Ectodermal cell (in vitro differentiated cells): Measurements from ENCODE around the gene GMDS.

Experiments used
- H3K27ac ChIP-seq: 2 replicates; pipeline ENCODE4 v1.7.0; 2013; ENCODE audit warnings: mild to moderate bottlenecking, low read depth, low read length; ENCODE audit not compliant: insufficient read depth, poor library complexity, severe bottlenecking
- H3K27me3 ChIP-seq: 2 replicates; pipeline ENCODE4 v1.7.0; 2013; ENCODE audit warnings: mild to moderate bottlenecking, low read length; ENCODE audit not compliant: insufficient read depth, control insufficient read depth, poor library complexity, severe bottlenecking
- H3K36me3 ChIP-seq: one replicate; pipeline ENCODE4 v1.7.0; 2013; ENCODE audit warnings: low read length; ENCODE audit not compliant: control insufficient read depth, insufficient read depth
- H3K4me1 ChIP-seq: one replicate; pipeline ENCODE4 v1.7.0; 2013; ENCODE audit warnings: low read length; ENCODE audit not compliant: control insufficient read depth, insufficient read depth
- H3K4me3 ChIP-seq: 2 replicates; pipeline ENCODE4 v1.7.0; 2013; ENCODE audit warnings: low read depth, low read length, control low read depth; ENCODE audit not compliant: insufficient read depth
- H3K9me3 ChIP-seq: 2 replicates; pipeline ENCODE4 v1.7.0; 2013; ENCODE audit warnings: mild to moderate bottlenecking, low read length, moderate library complexity; ENCODE audit not compliant: control insufficient read depth
- WGBS, 2 experiments: methylation state at CpG; one replicate each; pipeline ENCODE4 v1.1.7; 2013; ENCODE audit warnings: missing lambda C conversion rate in 2 of 2; 5-methylcytosine and 5-hydroxymethylcytosine counted together

GMDS gene

GRCh38 chr6:1904466-1904799 is 341.0 kb downstream of the GMDS start:
- Histone ChIP-seq H3K27ac (no peak overlapping the region), H3K9me3 (no peaks in the 10 kb centered on the region), H3K36me3 (no peaks in the 10 kb centered on the region), H3K4me3 (no peak overlapping the region), H3K27me3 (no peaks in the 10 kb centered on the region), H3K4me1 (peaks cover 8% of the 10 kb centered on the region)
- WGBS, 2 experiments = 77 to 78% methylated on average over 9 of the region's 9 CpGs

DNA sequence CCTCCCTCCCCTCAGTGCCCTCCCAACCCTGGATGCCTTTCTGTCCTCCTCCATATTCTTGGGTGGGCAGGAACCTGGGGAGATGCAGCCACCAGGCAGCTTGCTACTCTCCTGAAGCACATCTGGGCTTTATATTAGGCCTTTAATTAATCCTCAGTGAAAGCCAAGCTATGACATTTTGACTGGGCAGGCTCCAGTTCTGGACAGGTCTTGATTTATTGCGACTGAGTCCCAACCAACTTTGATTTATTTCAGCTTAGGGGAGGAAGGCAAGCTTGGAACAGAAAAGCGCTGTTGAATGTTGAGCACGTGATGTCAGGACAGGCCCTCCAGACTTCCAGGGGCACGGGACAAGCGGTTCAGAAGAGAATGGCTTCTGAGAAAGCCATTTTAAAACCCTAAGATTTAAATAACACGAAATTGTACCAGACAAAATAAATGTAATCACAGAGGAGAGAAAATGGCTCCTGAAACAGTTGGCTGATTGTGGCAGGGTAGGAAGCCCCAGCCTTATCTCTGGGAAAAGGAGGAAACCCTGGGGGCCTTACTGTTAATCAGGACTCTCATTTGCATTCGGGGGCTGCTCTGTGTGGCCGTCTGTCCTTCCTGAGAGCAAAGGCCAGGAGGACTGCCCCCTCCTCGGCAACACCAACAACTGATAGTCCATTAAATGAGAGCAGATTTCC is 341.5 kb downstream of the GMDS start:
- Histone ChIP-seq H3K4me1 (peaks cover 8% of the 10 kb centered on the region), H3K9me3 (no peaks in the 10 kb centered on the region), H3K4me3 (no peak overlapping the region), H3K36me3 (no peaks in the 10 kb centered on the region), H3K27ac (peak overlapping the region; percentile 8), H3K27me3 (no peaks in the 10 kb centered on the region)
- 79 to 80% methylated on average over 8 to 9 of the region's 9 CpGs for WGBS, 2 experiments

- H3K27ac ChIP-seq = no peak overlapping the region
- 64 to 85% methylated on average over 1 of the region's 1 CpG for WGBS, 2 experiments
- no peak overlapping the region for H3K4me3 ChIP-seq
These were observed 343.8 kb downstream of the GMDS start for GRCh38 chr6:1901556-1901955.

GRCh38 chr6:1896897-1897296 is 348.5 kb downstream of the GMDS start:
- 91 to 96% methylated on average over 5 of the region's 5 CpGs for WGBS, 2 experiments
- H3K9me3 ChIP-seq = no peaks in the 10 kb centered on the region
- H3K27me3 ChIP-seq = no peaks in the 10 kb centered on the region
- no peaks in the 10 kb centered on the region for H3K4me1 ChIP-seq
- H3K27ac ChIP-seq = no peak overlapping the region
- no peaks in the 10 kb centered on the region for H3K36me3 ChIP-seq
- H3K4me3 ChIP-seq = no peak overlapping the region

More at GRCh38 chr6:1901556-1901955, 343.8 kb downstream of the GMDS start:
- Histone ChIP-seq H3K9me3 (no peaks in the 10 kb centered on the region), H3K4me1 (peaks cover 8% of the 10 kb centered on the region), H3K27me3 (no peaks in the 10 kb centered on the region), H3K36me3 (no peaks in the 10 kb centered on the region)

DNA sequence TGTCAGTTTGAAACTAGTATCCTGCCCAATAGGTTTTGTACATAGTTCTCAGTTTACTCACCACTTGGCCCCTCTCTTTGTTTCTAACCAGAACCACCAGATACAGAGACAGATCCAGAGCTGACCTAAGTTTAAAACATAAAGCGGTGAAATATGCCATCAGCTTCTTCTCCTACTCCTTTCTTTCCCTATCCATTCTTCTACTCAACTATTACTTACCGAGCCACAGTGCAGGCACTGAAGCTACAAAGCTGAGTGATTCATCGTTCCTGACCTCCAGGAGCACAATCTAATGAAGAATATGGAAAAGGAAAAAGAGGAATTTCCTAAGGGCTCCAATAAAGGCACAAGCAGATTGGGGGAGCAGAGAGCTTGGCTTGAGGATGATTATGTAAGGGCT is 349.7 kb downstream of the GMDS start:
- Histone ChIP-seq H3K4me3 (no peak overlapping the region), H3K27ac (no peak overlapping the region), H3K4me1 (no peaks in the 10 kb centered on the region), H3K36me3 (no peaks in the 10 kb centered on the region), H3K9me3 (no peaks in the 10 kb centered on the region), H3K27me3 (no peaks in the 10 kb centered on the region)
- WGBS, 2 experiments = 93 to 98% methylated on average over 3 of the region's 3 CpGs

- no peaks in the 10 kb centered on the region for H3K36me3 ChIP-seq
- no peaks in the 10 kb centered on the region for H3K4me1 ChIP-seq
- WGBS, 2 experiments = 91 to 95% methylated on average over 6 of the region's 6 CpGs
- no peak overlapping the region for H3K4me3 ChIP-seq
- no peaks in the 10 kb centered on the region for H3K9me3 ChIP-seq
- no peak overlapping the region for H3K27ac ChIP-seq
- no peaks in the 10 kb centered on the region for H3K27me3 ChIP-seq
These were observed 350.5 kb downstream of the GMDS start for GRCh38 chr6:1894954-1895353.

- Histone ChIP-seq H3K4me1 (no peaks in the 10 kb centered on the region), H3K36me3 (no peaks in the 10 kb centered on the region), H3K9me3 (no peaks in the 10 kb centered on the region), H3K27me3 (no peaks in the 10 kb centered on the region), H3K4me3 (no peak overlapping the region), H3K27ac (no peak overlapping the region)
- 66 to 68% methylated on average over 11 of the region's 11 CpGs for WGBS, 2 experiments
These were observed 351.8 kb downstream of the GMDS start for GRCh38 chr6:1893470-1894130.

DNA sequence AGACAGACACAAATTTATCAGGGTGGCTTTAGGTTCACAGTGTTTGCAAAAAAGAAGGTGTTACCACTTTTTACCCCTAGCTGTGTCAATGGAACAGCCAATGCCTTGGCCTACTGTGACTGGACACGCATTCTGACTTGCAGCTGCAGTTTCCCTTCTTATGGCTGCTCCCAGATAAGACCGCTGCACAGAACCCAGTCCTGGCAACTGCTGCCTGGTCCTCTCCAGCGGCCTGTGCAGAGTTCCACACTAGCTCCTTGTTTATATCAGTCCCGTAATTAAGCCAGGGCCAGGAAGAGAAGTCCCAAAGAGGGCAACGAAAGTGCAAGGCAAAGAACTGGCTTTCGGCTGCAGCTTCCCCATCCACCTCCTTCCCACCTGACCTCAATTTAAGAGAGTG is 352.7 kb downstream of the GMDS start:
- no peaks in the 10 kb centered on the region for H3K9me3 ChIP-seq
- WGBS, 2 experiments = 97% methylated on average over 6 of the region's 6 CpGs
- H3K36me3 ChIP-seq = no peaks in the 10 kb centered on the region
- H3K27me3 ChIP-seq = no peaks in the 10 kb centered on the region
- no peak overlapping the region for H3K27ac ChIP-seq
- H3K4me3 ChIP-seq = no peak overlapping the region
- H3K4me1 ChIP-seq = no peaks in the 10 kb centered on the region

GRCh38 chr6:1890987-1891386 is 354.4 kb downstream of the GMDS start:
- no peaks in the 10 kb centered on the region for H3K27me3 ChIP-seq
- no peaks in the 10 kb centered on the region for H3K9me3 ChIP-seq
- H3K36me3 ChIP-seq = no peaks in the 10 kb centered on the region
- WGBS, 2 experiments = 83 to 87% methylated on average over 2 of the region's 2 CpGs
- H3K4me3 ChIP-seq = no peak overlapping the region
- H3K4me1 ChIP-seq = no peaks in the 10 kb centered on the region
- no peak overlapping the region for H3K27ac ChIP-seq

DNA sequence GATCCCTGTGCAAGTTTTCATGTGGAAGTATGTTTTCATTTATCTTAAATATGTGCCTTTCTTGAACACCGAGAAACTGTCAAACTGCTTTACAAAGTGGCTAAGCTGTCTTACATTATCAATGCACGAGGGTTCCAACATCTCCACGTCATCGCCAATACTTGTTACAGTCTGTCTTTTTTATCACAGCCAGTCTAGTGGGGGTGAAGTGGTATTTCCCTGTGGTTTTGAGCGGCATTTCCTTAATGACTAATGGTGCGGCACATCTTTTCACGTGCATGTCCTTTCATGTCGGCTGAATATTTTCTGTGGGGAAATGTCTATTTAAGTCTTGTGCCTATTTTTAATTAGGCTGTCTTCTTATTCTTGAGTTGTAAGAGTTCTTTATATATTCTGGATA is 355.3 kb downstream of the GMDS start:
- no peaks in the 10 kb centered on the region for H3K27me3 ChIP-seq
- no peak overlapping the region for H3K27ac ChIP-seq
- H3K4me1 ChIP-seq = peaks cover 4% of the 10 kb centered on the region
- H3K9me3 ChIP-seq = no peaks in the 10 kb centered on the region
- no peaks in the 10 kb centered on the region for H3K36me3 ChIP-seq
- no peak overlapping the region for H3K4me3 ChIP-seq
- WGBS, 2 experiments = 97 to 99% methylated on average over 8 of the region's 8 CpGs
